ENCODE results near the gene AMOTL1.

The AMOTL1 gene

DNA sequence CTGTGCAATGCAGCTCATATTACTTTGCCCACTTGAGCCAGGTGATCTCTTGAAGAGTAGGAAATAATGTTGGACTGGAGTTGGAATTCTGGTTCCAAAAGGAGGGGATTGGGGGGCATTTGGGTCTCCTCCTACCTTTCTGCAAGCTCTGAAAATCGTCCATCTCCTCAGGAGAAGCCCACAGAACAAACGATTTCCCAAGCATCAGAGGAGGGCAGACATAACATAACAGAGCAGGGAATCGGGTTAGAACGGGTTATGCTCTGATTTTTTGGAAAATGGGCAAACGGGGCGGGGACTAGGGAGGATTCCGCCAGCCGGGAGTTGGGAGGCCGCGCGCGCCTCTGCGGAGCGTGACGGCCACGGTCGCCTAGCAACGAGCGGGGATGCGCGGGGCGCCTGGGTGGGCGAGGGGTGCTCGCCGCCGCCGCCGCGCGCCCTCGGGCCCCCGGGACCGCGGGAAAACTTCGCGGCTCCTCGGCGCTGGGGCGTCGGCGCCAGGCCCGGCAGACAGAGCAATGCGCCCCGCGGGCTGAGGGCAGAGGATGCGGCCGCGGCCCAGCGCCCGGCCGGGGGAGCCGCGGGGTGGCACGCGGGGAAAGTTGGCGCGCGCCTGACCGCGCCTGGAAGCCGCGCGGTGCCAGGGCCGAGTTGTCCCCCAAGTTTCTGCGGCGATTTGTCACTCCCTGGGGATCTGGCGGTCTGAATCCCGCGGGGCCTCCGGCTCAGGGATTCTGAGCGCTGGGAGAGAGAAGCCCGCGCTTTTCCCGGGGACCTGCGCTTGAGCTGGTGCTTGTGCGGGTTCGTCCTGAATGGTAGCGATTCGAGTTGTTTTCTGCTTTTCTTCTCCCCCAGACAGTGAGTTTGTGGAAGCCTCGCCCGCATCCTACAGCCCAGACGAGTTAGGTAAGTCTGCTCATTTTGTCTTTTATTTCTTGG lies 27.8 kb upstream of the AMOTL1 start:
- peak; percentile 78 for DNase-seq

DNA sequence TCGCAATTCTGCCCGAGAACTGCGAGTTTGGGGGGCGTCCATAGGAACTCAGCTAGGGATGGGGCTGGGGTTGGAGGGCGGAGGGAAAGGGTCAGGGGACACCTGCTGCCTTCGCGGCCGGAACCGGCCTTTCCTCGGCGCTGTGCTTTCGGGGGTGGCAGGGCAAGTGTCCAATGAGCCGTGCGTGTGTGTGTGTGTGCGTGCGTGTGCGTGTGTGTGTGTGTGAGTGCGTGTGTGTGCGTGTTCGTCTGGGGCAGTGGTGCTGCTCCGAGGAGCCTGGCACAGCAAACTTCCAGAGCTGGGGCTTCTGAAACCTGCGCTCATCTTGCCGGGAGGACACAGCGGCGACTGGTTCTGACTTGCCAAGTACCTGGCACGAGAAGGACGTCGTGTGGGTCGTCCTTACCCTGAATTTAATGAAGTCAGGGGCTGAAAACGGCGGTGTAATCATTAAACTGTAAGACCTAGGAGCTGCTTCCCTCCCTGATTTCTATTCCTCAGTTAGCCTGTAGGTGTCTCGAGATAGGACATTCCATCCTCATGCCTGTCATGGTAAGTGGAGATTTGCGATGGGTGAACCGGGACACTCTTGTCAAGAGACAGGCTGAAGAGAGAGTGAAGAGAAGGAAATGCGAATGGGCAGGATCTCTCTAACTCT lies 27.0 kb upstream of the AMOTL1 start:
- peak; percentile 80 for DNase-seq

DNA sequence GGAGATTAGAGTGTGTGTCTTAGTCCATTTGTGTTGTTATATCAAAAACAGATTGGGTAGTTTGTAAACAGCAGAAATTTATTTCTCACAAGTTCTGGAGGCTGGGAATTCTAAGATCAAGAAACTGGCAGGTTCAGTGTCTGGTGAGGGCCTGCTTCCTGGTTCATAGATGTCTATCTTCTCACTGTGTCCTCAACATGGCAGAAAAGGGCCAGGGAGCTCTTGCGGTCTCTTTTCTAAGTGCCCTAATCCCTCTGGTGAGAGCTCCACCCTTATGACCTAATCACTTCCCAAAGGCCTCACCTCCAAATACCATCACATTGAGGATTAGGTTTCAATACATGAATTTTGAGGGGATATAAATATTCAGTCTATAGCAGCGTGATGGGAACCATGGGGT lies 25.5 kb upstream of the AMOTL1 start:
- DNase-seq, result no peak

DNA sequence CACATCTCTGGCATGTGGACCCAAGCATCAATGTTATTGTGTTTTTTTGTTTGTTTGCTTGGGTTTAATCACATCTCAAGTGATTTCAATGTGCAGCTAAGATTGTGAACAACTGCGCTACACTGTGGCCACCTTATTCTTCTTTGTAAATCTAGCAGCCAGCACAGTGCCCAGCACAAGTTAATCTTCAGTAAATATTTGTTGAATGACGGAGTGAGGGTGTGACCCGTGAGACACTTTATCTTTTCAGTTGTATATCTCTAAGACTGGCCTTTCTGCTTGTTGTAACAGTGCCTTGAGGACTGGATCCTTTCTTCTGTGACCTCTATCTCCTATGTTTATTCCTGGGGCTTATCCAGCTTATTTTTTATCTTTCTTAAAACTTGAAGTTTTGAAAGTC lies 21.4 kb upstream of the AMOTL1 start:
- DNase-seq, result no peak

DNA sequence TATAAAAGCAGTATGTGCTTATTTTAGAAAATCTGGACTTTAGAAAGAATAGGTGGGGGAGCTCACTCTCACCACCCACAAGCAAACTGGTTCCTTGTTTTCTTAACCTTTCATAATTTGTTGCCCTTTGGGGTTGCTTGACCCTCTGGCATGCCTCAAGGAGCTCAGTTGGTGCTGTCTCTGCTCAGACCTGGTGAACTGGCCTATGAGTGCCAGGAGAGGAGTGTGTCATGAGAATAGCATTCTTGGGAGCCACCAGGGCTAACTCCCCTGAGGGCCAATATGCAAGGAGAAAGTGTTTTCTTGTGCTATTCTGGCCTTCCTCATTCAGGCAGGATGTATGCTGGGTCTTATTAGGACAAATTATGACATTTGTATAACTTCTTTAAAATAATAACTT lies 21.0 kb upstream of the AMOTL1 start:
- no peak for DNase-seq

DNA sequence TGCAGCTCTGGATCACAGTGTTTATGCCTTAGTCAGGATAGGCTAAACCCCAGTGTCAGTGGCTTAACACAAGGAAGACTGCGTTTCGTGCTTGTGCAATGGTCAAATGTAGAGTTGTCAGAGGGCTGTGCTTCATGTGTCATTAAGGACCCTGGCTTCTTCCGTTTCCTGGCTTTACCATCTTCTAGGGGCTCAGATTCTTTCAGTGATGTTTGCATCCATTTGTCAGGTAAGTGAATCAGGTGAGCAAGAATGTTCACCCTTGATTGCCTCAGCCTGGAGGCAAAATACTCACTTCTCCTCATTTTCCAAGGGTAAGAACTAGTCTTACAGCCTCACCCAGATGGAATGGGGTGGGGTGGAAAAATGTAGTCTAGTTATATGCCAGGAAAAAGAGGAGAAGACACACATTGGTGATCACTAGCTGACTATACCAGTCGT lies 20.5 kb upstream of the AMOTL1 start:
- DNase-seq, result no peak

DNA sequence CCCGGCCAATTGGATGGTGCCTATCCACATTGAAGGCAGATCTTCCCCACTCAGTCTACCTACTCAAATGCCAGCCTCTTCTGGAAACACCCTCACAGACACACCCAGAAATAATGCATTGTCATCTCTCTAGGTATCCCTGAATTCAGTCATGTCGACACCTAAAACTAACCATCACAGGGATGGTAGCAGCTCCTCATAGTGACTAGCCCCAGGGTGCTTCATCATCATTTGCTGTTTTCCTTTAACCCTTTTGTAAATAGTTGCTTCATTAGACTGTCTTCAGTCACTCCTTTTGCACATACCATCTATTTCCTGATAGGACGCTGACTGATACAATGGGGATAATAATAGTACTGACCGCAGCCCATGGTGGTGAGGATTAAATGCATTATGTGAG lies 18.8 kb upstream of the AMOTL1 start:
- DNase-seq, result no peak

DNA sequence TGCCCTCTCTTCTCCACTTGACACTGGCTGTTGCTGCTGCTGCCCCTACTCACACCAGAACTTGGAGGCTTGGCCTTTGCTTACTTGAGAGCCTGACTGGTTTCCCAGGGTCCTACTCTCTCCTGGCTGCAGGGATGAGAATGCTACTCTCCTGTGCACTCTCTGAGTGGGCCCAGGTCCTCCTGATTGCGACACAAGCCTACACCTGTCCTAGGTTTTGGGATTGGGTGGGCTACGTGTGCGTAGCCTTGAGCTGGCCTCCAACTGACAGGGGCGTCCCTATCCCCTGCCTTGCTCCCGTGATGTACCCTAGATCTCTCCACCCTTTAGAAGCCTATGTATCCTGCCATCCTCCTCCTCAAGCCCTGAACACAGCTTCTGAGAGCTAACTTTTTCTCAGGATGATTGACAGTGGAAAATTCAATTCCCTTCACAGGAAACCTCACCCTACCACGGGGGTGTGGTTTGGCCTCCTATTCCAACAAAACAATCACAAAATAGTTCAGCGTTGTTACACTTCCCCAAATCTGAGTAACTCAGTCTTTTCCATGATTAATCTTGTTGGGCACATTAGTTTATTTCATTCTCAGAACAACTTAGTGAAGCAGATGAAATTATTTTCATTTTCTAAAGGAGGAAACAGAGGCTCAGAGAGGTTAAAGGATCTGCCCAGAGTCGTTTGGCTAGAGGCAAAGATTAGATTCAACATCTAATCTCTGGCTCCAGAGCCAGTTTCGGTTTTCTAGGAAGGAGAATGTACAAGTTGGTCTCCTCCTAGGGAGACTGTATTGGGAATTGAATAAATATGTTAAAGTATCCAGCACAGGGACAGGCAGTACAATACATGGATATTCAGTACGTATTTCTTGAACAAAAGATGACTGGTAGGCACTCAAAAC lies 17.6 kb upstream of the AMOTL1 start:
- DNase-seq, result no peak

DNA sequence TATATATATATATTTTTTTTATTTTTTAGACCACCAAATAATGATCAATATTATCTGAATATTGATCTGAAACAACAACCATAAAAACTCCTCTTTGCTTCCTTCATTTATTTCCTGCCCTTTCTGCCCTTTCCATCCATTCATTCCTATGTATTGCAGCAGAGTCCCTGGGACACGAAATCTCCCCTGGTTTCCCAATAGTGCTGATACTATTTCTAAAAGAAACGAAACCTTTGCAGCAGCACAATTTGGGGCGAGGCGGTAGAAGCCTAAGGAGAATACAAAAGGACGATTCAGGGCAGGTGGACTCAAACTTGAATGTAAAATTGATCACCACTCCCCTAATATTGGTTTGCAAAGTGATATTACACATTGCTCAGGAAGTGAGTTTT lies 16.9 kb upstream of the AMOTL1 start:
- no peak for DNase-seq

DNA sequence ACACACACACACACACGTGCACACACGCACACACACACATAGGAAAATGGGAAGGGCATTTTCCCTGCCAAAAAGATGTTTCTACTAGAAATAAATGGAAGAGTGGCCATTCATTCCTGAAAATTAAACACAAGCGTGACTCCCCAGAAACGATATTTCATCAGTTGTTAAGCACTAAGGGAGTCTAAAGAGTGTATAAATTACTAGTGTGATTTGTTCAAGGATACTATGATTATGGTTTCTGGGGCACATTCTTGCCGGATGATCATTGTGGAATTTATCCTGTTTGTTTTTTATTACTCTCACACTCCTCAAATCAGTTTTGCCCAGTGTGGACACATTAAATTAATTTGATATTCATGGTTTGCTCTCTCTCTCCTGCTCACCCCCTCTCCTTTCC lies 16.4 kb upstream of the AMOTL1 start:
- DNase-seq, result no peak

DNA sequence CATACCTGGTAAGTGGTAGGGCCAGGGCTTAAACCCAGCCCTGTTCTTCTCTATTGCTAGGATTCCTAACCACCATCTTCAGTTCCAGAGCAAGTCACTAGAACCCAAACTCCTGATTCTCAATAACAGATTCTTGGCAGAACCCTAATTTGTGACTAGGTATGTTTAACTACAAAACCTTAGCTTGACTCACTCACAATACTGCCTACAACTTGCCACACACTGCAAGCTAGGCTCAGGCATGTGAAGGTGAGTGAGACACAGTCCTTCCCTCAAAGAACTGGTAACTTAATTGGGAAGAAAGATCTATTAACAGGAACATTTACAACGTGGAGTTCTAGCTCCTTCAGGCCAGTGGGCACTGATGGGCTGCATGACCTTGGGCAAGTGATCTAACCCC lies 14.5 kb upstream of the AMOTL1 start:
- DNase-seq, result no peak

DNA sequence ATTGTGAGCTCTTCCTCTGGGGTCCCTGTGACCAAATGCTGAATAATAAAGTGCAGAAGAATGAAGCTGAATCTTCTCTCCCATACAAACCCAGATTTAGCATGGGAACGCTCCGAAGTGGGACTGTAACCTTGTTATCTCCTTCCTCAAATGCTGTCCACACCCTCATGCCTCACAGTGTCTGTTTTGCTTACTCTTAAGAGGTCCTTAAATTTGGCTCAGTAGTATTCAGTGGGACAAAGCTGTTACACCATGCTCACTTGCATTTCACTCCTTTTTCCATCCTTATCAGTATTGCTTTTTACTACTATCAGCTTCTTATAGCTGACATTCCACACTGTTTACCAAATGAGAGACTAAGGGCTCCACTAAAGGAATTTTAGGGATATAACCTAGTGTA lies 13.8 kb upstream of the AMOTL1 start:
- DNase-seq, result no peak

DNA sequence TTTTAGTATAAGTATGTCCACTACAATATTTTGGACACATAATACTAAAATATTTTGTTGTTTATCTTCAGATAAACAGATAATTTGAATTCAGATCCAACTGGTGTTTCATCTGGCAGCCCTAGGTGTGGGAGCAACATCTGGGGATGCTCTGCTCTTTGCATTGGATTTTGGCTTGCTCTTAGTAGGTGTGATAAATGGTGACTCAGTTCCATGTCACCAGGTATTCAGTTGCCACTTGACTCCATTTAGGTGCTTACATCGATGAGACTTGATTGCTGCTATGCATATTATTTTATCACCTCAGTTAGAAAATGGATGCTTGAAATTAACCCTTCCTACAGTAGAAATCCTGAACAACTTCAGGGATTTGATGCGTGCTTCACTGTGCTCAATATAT lies 13.3 kb upstream of the AMOTL1 start:
- DNase-seq, result no peak

DNA sequence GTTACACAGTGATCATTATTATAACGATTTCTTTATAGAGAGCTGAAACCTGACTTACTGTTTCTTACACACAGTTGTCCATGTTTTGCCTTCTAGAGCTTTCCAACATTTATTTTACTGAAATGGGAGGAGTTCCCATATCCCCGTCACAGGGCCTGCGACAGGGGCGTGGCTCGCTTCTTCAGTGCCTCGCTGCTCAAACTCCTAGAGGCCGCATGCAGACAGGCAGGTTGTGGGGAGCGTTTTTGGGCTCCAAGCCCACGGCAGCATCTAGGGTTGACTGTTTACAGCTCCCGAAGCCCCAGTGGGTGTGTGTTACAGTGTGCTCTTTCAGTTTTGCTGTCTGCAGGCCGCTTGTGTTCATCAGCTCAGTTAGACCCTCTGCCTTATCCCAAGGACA lies 12.7 kb upstream of the AMOTL1 start:
- no peak for DNase-seq

DNA sequence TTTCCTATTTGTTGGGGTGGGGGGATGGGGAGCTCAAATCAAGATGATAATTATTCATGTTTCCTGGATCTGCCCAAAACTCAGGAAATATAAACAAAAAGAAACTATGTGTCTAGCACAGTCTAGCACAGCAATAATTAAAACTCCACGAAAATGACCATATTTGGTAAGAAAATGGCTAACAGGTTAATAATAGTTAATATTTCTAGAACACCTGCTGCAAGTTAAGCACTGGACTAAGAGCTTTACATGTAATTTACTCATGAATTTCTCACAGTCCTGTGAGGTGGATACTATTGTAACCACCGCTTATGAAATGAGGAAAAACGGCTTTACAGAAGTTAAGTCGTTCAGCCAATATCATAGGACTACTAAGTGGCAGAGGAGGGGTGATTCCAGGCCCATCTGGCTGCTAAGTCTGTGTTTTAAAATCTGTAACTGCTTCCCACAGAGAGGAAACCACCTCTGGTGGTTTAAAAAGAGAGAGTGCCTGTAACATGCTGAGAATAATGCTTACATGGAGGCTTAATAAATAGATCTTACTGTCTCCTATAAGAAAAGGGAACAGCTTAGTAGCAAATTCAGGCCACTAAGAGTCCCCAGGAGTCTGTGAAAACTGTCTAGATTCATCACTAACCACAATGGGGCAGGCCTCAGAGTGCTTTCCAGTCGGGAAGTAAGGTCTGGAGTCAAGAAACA lies 11.0 kb upstream of the AMOTL1 start:
- no peak for DNase-seq

DNA sequence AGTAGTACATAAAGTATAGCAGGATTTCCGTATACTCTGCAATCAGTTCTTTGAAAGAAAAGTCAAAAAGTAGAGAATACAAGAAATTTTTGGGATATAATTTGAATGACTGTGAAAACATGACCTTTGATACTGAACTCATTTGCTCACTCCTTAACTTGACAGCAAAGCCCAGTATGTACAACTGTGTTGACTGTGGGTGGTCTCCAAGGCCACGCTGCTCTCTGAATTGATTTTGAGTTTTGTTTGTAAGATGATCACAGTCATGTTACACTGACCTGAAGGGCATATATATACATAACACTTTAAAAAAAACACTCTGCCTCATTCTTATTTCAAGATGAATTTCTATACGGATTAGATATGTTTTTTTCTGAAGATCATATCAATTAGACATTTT lies 9.5 kb upstream of the AMOTL1 start:
- DNase-seq, result no peak

DNA sequence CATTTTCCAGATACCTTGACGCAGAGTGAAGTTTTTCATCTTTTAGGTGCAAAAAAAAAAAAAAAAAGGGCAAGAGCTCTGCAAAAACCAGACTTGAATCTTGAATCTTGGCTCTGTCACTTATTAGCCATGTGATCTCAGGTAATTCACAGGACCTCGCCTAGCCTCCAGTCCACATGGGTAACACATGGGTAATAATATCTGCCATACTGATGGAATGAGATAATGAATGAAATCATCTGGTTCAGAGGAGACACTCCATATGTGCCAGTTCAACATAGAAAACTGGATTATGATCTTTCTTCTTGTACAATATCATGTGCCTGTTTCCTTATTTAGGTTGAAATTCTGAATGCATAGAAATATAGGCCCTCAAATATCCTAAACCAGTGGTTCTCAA lies 8.6 kb upstream of the AMOTL1 start:
- no peak for DNase-seq

DNA sequence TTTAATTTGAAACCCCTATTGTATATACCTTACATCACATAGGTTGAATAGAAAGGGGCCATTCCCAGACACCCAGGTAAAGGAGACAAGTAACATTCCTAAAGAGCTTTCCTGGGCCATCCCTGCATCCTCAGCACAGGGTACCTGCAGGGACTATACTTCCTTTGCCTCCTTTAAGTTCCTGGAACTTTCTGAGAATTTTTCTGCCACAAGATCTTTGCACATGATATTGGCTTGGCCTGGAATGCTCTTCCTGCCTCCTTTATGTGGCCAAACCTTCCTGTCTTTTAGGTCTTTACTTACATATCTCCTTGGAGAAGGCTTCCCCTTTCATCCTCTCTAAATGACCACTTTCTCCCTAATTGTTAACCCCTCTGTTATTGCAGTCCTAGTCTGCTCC lies 7.9 kb upstream of the AMOTL1 start:
- no peak for DNase-seq

DNA sequence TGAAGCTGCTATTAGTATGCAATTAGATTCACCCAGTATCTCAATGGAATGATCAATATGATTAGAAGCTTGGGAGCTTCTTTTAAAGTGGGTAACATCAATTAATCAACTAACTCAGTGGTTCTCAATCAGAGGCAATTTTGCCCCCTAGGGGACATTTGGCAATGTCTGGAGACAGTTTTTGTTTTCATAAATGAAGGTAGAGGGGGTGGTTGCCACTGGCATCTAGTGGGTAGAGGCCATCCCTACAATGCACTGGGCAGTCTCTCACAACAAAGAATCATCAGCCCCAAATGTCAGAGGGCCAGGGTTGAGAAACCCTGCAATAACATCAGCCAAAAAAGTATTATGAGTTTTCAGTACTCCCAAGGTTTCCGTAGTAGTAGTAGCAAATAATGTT lies 5.9 kb upstream of the AMOTL1 start:
- no peak for DNase-seq

DNA sequence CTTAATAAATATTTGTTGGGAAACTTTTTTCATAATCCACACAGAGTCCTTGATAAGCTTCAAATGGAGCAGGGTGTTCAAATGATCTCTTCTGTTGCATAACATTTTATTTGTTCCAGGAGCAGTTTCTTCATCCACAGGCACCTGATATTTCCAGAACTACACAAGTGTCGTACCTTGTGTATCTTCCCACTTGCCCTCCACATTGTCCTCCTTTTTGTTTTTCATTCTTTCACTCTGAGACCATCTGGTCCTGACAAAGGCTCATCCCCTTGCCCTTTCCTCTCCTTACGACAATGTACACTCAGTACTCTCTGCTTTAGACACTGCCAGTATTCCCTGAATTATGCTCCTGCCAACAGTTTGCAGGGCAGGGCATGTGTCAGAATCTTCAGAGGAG lies 5.2 kb upstream of the AMOTL1 start:
- no peak for DNase-seq

DNA sequence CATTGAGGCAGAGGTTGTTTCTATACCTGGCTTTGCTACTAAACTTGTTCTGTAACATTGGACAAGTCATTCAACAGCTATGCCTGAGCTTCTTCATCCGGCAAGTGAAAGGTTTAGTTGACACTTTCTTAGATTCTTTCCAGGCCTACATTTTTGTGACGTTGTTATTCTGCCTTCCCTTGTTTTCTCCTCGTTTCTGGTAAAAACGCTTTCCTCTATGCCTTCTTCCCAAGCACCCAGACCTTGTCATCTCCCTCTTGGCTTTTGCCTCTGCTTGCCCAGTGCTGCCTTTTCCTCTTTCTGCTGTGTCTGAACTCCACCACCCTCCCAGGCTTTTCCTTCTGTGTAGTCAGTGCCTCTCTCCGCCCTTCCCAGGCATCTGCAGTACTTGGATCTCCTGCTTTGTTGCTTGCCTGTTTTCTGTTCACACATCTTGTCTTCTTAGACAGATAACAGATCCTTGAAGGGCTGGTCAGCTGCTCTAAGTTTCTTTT lies 1.4 kb upstream of the AMOTL1 start:
- DNase-seq, result no peak

DNA sequence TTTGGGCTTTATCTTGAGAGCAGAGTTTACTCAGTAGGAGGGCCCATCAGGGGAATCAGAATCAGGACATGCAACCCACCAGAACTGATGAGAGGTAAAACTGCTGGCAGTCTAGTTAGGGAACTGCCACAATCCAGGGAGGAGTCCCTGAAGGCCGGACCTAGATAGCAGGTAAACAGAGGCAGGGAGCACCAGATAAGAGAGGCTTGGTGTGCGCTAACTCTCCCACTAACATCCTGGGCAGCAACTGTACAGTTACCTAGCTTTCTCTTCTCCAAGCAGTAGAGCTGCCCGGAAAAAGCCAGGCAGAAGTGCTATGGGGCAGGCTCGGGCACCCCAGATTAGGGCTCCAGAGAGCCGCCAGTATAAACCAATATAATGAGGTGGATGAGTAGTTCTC lies 865 bp upstream of the AMOTL1 start:
- no peak for DNase-seq

Measured in right kidney (tissue), 1 donor.